ENCODE data around the gene GPSM1.

GRCh38 chr9:136332482-136332983 is 5.2 kb downstream of the GPSM1 start:
- TF ChIP-seq CBX1 (IDR thresholded peaks at IDR 0.05; ENCODE audit: low read depth): no peak
- no peak for TF ChIP-seq CTCF (IDR thresholded peaks at IDR 0.05 in 2 of 3, conservative IDR thresholded peaks at IDR 0.05 in 1 of 3; ENCODE audit: insufficient read depth in 2 of 3, low read depth in 1 of 3, low read length in 3 of 3)
- no peak for TF ChIP-seq ZNF274 (IDR thresholded peaks at IDR 0.05; ENCODE audit: borderline replicate concordance, low read depth, low read length)
- no peak for TF ChIP-seq MAX (CRISPR knock-in tag; IDR thresholded peaks at IDR 0.05)
- TF ChIP-seq BRF2 (IDR thresholded peaks at IDR 0.05; ENCODE audit: borderline replicate concordance, insufficient read depth, insufficient read length): no peak

Data from K562 (cell line).